DMS153 treated with DMSO at 0.1 percent for 48 hours (cell line): ENCODE data around the gene ABCF1.
"Not testable (repeated sequence)": the region's sequence is repeated elsewhere in the genome, so short reads cannot be mapped to it uniquely, and the experiment has no call there.

ENCODE experiments used
- DNase-seq: peaks from one replicate; lab custom pipeline; 2025; ENCODE audit not compliant: unreplicated experiment; lab: John Stamatoyannopoulos, UW

The ABCF1 gene

DNA sequence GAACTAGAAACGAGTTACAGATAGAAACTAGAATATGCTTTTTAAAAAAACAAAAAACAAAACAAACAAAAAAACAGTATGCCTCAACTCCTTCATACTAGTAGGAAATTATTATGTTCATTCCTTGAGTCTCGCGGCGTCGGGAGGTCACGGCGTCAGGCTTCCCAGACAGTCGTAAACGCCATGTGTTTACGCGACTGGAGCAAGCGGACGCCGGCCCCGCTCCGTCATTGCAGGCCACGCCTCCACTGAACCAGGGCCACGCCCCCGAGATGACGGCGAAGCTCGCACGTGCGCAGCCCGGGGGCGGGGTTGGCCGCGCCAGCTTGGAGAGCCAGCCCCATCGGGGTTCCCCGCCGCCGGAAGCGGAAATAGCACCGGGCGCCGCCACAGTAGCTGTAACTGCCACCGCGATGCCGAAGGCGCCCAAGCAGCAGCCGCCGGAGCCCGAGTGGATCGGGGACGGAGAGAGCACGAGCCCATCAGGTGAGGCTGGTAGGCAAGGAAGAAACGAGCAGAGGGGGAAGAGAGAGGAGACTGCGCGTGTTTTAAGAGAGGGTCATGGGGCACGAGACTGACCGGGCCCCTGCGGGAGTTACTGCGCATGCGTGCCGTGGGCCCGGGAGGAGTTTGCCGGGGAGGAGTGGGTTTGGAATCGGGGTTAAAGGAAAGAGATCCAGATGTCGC, at the start of gene ABCF1:
Gene ABCF1 (plus strand): TSS at position 368 of the 687 bp plus-strand sequence. CDS start 46 bp downstream, at position 414.
- DNase-seq: peak; percentile 94

DNA sequence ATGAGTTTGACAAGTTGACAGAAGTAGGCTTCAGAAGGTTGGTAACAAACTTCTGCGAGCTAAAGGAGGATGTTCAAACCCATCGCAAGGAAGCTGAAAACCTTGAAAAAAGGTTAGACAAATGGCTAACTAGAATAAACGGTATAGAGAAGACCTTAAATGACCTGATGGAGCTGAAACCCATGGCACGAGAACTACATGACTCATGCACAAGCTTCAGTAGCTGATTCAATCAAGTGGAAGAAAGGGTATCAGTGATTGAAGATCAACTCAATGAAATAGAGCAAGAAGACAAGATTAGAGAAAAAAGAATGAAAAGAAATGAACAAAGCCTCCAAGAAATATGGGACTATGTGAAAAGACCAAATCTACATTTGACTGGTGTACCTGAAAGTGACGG, 49.3 kb upstream of the ABCF1 start:
- DNase-seq: not testable (repeated sequence)

- not testable (repeated sequence) for DNase-seq
Observed at GRCh38 chr6:30526444-30526843, 44.8 kb upstream of the ABCF1 start.

DNA sequence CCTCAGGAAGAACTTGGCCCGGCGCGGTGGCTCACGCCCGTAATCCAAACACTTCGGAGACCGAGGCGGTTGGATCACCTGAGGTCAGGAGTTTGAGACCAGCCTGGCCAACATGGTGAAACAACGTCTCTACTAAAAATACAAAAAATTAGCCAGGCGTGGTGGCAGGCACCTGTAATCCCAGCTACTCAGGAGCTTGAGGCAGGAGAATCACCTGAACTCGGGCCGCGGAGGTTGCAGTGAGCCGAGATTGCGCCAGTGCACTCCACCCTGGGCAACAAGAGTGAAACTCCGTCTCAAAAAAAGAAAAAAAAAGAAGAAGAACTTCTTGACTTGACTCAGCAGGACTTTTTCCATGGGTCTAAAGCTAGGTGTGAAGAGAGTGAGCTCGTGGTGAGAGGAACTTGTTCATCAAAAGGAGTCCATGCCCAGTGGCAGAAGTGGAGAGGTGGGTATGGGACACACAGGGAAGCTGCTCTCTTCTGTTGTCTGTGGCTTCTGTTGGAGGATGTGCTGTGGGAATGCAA, 41.8 kb upstream of the ABCF1 start:
- not testable (repeated sequence) for DNase-seq

- no peak for DNase-seq
Observed at GRCh38 chr6:30530014-30530413, 41.2 kb upstream of the ABCF1 start.

- DNase-seq: no peak
Observed at GRCh38 chr6:30533460-30534294, 37.6 kb upstream of the ABCF1 start.

GRCh38 chr6:30537931-30538330, 33.3 kb upstream of the ABCF1 start:
- no peak for DNase-seq

GRCh38 chr6:30541515-30542403, 29.5 kb upstream of the ABCF1 start:
- DNase-seq: peak; percentile 87

GRCh38 chr6:30542404-30542725, 28.9 kb upstream of the ABCF1 start:
- no peak for DNase-seq

GRCh38 chr6:30542915-30543314, 28.3 kb upstream of the ABCF1 start:
- no peak for DNase-seq

- DNase-seq: no peak
Observed at GRCh38 chr6:30543821-30544220, 27.4 kb upstream of the ABCF1 start.

GRCh38 chr6:30544666-30545272, 26.5 kb upstream of the ABCF1 start:
- DNase-seq: peak; percentile 31

GRCh38 chr6:30547454-30547853, 23.8 kb upstream of the ABCF1 start:
- DNase-seq: no peak

DNA sequence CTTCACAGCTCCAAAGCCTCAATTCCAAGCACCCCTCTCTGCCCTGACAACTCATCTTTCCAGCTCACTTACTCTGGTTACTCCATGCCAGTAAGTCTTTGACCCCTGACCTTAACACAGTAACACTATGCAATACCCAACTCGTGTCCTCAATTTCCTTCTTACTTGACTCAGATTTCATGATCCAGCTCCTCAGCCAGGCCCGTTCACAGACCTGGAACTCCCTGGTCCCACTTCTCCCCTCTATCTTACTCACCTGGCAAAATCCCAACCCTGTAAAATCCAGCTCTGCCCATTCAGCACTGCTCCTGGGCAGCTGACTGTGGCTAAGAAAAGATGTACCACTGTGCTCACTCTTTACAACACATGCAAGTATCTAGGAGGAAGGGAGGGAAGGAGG, 22.9 kb upstream of the ABCF1 start:
- DNase-seq: no peak

DNA sequence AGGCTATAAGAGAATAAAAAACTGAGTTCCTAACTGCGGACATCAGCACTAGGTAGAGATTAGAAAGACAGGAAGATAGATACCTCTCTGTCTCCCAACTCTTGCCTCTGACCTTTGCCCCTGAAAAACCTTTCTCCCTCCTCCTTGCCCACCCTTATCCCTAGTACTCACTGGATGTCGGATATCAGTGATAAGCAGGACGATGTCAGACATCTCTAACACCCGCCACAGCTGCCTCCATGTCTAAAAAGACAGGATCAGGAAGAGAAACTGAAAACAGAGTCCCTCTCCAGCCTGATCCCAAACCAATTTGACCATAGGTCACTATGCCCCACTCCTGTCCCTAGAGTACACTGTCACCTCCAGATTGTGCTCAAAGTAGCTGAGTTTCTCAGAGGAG, 16.8 kb upstream of the ABCF1 start:
- no peak for DNase-seq

DNA sequence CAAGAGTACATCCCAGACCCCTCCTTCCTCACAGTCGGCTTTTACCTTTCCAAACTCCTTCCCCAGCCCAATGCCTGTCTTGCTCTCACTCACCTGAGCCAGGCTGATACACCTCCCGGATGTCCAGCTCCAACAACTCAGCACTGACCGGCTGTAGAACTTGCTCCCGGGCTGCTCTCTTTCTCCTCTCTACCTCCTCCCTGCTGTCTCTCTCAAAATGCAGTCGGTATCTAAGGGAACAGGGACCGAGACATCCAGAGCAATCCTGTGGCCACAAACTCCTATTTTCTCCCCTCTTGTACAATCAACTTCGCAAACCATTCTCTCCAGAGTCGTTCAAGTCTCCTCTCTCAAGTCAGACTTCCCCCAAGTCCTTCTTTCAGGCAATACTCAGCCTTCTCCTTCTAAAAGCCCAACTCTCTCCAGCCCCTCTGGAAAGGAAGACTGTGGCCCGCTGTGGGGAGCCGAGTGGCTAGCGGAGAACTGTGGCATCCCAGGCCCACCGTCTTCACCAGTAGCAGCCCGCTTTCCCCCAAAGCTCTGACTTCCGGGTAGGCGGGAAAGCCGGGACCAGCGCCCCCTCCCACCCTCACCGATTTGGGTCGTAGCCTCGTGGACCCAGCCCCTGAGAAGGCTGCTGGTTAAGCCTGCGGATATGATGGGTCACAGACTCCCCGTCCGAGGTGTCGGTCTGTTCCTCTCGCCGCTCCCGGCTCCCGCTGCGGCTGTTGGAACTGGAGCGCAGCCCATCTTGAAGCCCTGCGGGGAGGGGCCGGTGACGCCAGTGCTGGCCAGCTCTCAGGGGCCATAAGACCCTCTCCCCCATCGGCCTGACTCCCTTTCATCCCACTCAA, 16.1 kb upstream of the ABCF1 start:
- no peak for DNase-seq

GRCh38 chr6:30555816-30556065, 15.5 kb upstream of the ABCF1 start:
- no peak for DNase-seq

GRCh38 chr6:30556066-30556905, 15.0 kb upstream of the ABCF1 start, which contains the start of gene GNL1:
Gene GNL1 (minus strand): TSS chr6:30556489. CDS start chr6:30556203, 286 bp downstream.
- peak; percentile 89 for DNase-seq
